Large intestine (tissue), 3 donors: ENCODE results near the gene DNAJA3. TPM values are rescaled to one million over a fixed set of nuclear protein-coding genes. Genes with fewer than 3 reads are reported as not detected.

ENCODE experiments used
- DNase-seq, 2 donors: peaks; one replicate each; pipeline versions ENCODE4 v3.0.0 to v3.0.0-alpha.2; 2013
- H3K27ac ChIP-seq: one replicate; pipeline ENCODE4 v1.5.1; 2013; ENCODE audit warnings: low read length
- H3K27me3 ChIP-seq: 2 replicates; pipeline ENCODE4 v1.6.1; 2013; ENCODE audit warnings: low read length; ENCODE audit not compliant: control insufficient read depth, insufficient read depth
- H3K36me3 ChIP-seq: 2 replicates; pipeline ENCODE4 v1.6.1; 2013; ENCODE audit warnings: low read length; ENCODE audit not compliant: control insufficient read depth, insufficient read depth
- H3K4me1 ChIP-seq: one replicate; pipeline ENCODE4 v1.6.1; 2013; ENCODE audit warnings: low read length; ENCODE audit not compliant: control insufficient read depth, insufficient read depth
- H3K4me3 ChIP-seq: one replicate; pipeline ENCODE4 v1.5.1; 2013; ENCODE audit warnings: low read length
- H3K9me3 ChIP-seq: one replicate; pipeline ENCODE4 v1.6.1; 2013; ENCODE audit warnings: mild to moderate bottlenecking, low read depth, low read length, moderate library complexity; ENCODE audit not compliant: control insufficient read depth
- WGBS: methylation state at CpG from one replicate; pipeline ENCODE4 v1.1.5; 2013; ENCODE audit warnings: low lambda C conversion rate; ENCODE audit not compliant: insufficient coverage; 5-methylcytosine and 5-hydroxymethylcytosine counted together
- polyA plus RNA-seq: library from polyadenylated mRNA; unstranded; fragments of 120-200 nt; gene quantifications from one replicate; pipeline ENCODE4 v1.2.1, GENCODE V29; 2013

The DNAJA3 gene
- polyA plus RNA-seq, 1 donor, result 46.0 TPM

- H3K4me3 ChIP-seq, result no peak overlapping the region
- no peaks in the 10 kb centered on the region for H3K9me3 ChIP-seq
- no peaks in the 10 kb centered on the region for H3K27me3 ChIP-seq
- no peaks in the 10 kb centered on the region for H3K4me1 ChIP-seq
- DNase-seq, result no peak
- 100% methylated on average over 1 of the region's 3 CpGs for WGBS
- no peak overlapping the region for H3K27ac ChIP-seq
- peaks cover 73% of the 10 kb centered on the region for H3K36me3 ChIP-seq
Observed at GRCh38 chr16:4437366-4437765, 11.7 kb downstream of the DNAJA3 start.

GRCh38 chr16:4442371-4442770 is 16.7 kb downstream of the DNAJA3 start:
- Histone ChIP-seq H3K4me1 (no peaks in the 10 kb centered on the region), H3K36me3 (peaks cover 85% of the 10 kb centered on the region), H3K27ac (no peak overlapping the region), H3K4me3 (no peak overlapping the region), H3K9me3 (no peaks in the 10 kb centered on the region), H3K27me3 (no peaks in the 10 kb centered on the region)
- no CpG with 5 or more reads among the region's 11 CpGs for WGBS
- DNase-seq, result no peak

GRCh38 chr16:4443271-4443670 is 17.6 kb downstream of the DNAJA3 start:
- Histone ChIP-seq H3K4me1 (no peaks in the 10 kb centered on the region), H3K36me3 (peaks cover 84% of the 10 kb centered on the region), H3K9me3 (no peaks in the 10 kb centered on the region), H3K27me3 (no peaks in the 10 kb centered on the region), H3K27ac (no peak overlapping the region), H3K4me3 (no peak overlapping the region)
- WGBS, result 79% methylated on average over 2 of the region's 5 CpGs
- DNase-seq, result no peak

GRCh38 chr16:4443986-4444385 is 18.3 kb downstream of the DNAJA3 start:
- WGBS, result 100% methylated on average over 1 of the region's 4 CpGs
- no peak overlapping the region for H3K27ac ChIP-seq
- no peaks in the 10 kb centered on the region for H3K9me3 ChIP-seq
- peaks cover 84% of the 10 kb centered on the region for H3K36me3 ChIP-seq
- no peak overlapping the region for H3K4me3 ChIP-seq
- no peaks in the 10 kb centered on the region for H3K27me3 ChIP-seq
- DNase-seq, result no peak
- no peaks in the 10 kb centered on the region for H3K4me1 ChIP-seq

GRCh38 chr16:4450430-4450829 is 24.8 kb downstream of the DNAJA3 start:
- WGBS, result no CpG with 5 or more reads among the region's 14 CpGs
- Histone ChIP-seq H3K27ac (no peak overlapping the region), H3K9me3 (no peaks in the 10 kb centered on the region), H3K4me3 (no peak overlapping the region), H3K4me1 (no peaks in the 10 kb centered on the region), H3K36me3 (peaks cover 79% of the 10 kb centered on the region), H3K27me3 (no peaks in the 10 kb centered on the region)
- DNase-seq, result no peak

- H3K4me3 ChIP-seq, result no peak overlapping the region
- no peak for DNase-seq
- no peaks in the 10 kb centered on the region for H3K9me3 ChIP-seq
- no peak overlapping the region for H3K27ac ChIP-seq
- no peaks in the 10 kb centered on the region for H3K27me3 ChIP-seq
- H3K36me3 ChIP-seq, result peaks cover 82% of the 10 kb centered on the region
- no CpG with 5 or more reads among the region's 14 CpGs for WGBS
- no peaks in the 10 kb centered on the region for H3K4me1 ChIP-seq
Observed at GRCh38 chr16:4450931-4451519, 25.4 kb downstream of the DNAJA3 start.

- Histone ChIP-seq H3K4me1 (no peaks in the 10 kb centered on the region), H3K36me3 (peaks cover 82% of the 10 kb centered on the region), H3K27me3 (no peaks in the 10 kb centered on the region), H3K9me3 (no peaks in the 10 kb centered on the region), H3K4me3 (no peak overlapping the region), H3K27ac (no peak overlapping the region)
- DNase-seq, result no peak
- WGBS, result no CpG with 5 or more reads among the region's 5 CpGs
Observed at GRCh38 chr16:4452674-4453073, 27.0 kb downstream of the DNAJA3 start.

GRCh38 chr16:4454623-4455022 is 29.0 kb downstream of the DNAJA3 start:
- H3K9me3 ChIP-seq, result no peaks in the 10 kb centered on the region
- H3K36me3 ChIP-seq, result peaks cover 75% of the 10 kb centered on the region
- H3K27me3 ChIP-seq, result no peaks in the 10 kb centered on the region
- no peaks in the 10 kb centered on the region for H3K4me1 ChIP-seq
- no peak for DNase-seq
- H3K4me3 ChIP-seq, result no peak overlapping the region
- WGBS, result no CpG with 5 or more reads among the region's 9 CpGs
- no peak overlapping the region for H3K27ac ChIP-seq

GRCh38 chr16:4455081-4455480 is 29.4 kb downstream of the DNAJA3 start:
- no CpG with 5 or more reads among the region's 14 CpGs for WGBS
- H3K9me3 ChIP-seq, result no peaks in the 10 kb centered on the region
- no peak for DNase-seq
- H3K27me3 ChIP-seq, result no peaks in the 10 kb centered on the region
- H3K36me3 ChIP-seq, result peaks cover 71% of the 10 kb centered on the region
- H3K4me1 ChIP-seq, result no peaks in the 10 kb centered on the region
- H3K27ac ChIP-seq, result no peak overlapping the region
- no peak overlapping the region for H3K4me3 ChIP-seq

- H3K27me3 ChIP-seq, result no peaks in the 10 kb centered on the region
- no peaks in the 10 kb centered on the region for H3K9me3 ChIP-seq
- no peaks in the 10 kb centered on the region for H3K4me1 ChIP-seq
- DNase-seq, result no peak
- H3K36me3 ChIP-seq, result peaks cover 64% of the 10 kb centered on the region
- no CpG with 5 or more reads among the region's 10 CpGs for WGBS
- no peak overlapping the region for H3K27ac ChIP-seq
- H3K4me3 ChIP-seq, result no peak overlapping the region
Observed at GRCh38 chr16:4455951-4456350, 30.3 kb downstream of the DNAJA3 start.

GRCh38 chr16:4460936-4461249 is 35.2 kb downstream of the DNAJA3 start:
- DNase-seq, result no peak
- H3K27me3 ChIP-seq, result no peaks in the 10 kb centered on the region
- no peaks in the 10 kb centered on the region for H3K4me1 ChIP-seq
- H3K9me3 ChIP-seq, result no peaks in the 10 kb centered on the region
- no CpG with 5 or more reads among the region's 5 CpGs for WGBS
- no peak overlapping the region for H3K27ac ChIP-seq
- H3K36me3 ChIP-seq, result peaks cover 58% of the 10 kb centered on the region
- H3K4me3 ChIP-seq, result no peak overlapping the region
